Ascending aorta (tissue), 2 donors: ENCODE results near the gene CHD5. TPM values are rescaled to one million over a fixed set of nuclear protein-coding genes. Genes with fewer than 3 reads are reported as not detected.

ENCODE experiments used
- DNase-seq, 2 donors: peaks; one replicate each; pipeline ENCODE4 v3.0.0-alpha.2; 2019; ENCODE audit warnings: low spot score in 2 of 2
- H3K27ac ChIP-seq, 2 donors: fragments of 200-600 bp; sonication (generic); one replicate each; pipeline ENCODE4 v1.5.1; 2016 to 2017; ENCODE audit warnings: mild to moderate bottlenecking in 1 of 2
- H3K27me3 ChIP-seq: fragments of 200-600 bp; sonication (generic); one replicate; pipeline ENCODE4 v1.5.1; 2017
- H3K36me3 ChIP-seq, 2 donors: fragments of 200-600 bp; sonication (generic); one replicate each; pipeline ENCODE4 v1.5.1; 2016
- H3K4me1 ChIP-seq, 2 donors: fragments of 200-600 bp; sonication (generic); one replicate each; pipeline ENCODE4 v1.5.1; 2016 to 2017; ENCODE audit warnings: mild to moderate bottlenecking in 1 of 2
- H3K4me3 ChIP-seq, 2 donors: fragments of 200-600 bp; sonication (generic); one replicate each; pipeline ENCODE4 v1.5.1; 2016 to 2017; ENCODE audit warnings: mild to moderate bottlenecking in 1 of 2
- H3K9me3 ChIP-seq, 2 donors: fragments of 200-600 bp; sonication (generic); one replicate each; pipeline ENCODE4 v1.5.1; 2016
- intact Hi-C: fragments of 100-400 bp; cut with DNase I; formaldehyde crosslinking; loops from one replicate; pipeline ENCODE4 v1.15.1; 2023
- total RNA-seq: library from RNA; depleted of rRNA; stranded (reverse); fragments of >200 nt; gene quantifications from one replicate; pipeline ENCODE4 v1.1.0, GENCODE V29; 2016
- TF ChIP-seq, protein P1 (sequence below), 3 experiments: fragments of 200-600 bp in 2 of 3; fragments of 450-650 bp in 1 of 3; sonication (generic) in 2 of 3; IDR thresholded peaks; one replicate each; pipeline ENCODE4 v1.5.1; 2016 to 2019; ENCODE audit warnings: antibody characterized with exemption in 3 of 3, mild to moderate bottlenecking in 1 of 3, moderate library complexity in 1 of 3

CHD5 gene
- total RNA-seq, 1 donor from 2014 or later: 4.0 TPM

DNA sequence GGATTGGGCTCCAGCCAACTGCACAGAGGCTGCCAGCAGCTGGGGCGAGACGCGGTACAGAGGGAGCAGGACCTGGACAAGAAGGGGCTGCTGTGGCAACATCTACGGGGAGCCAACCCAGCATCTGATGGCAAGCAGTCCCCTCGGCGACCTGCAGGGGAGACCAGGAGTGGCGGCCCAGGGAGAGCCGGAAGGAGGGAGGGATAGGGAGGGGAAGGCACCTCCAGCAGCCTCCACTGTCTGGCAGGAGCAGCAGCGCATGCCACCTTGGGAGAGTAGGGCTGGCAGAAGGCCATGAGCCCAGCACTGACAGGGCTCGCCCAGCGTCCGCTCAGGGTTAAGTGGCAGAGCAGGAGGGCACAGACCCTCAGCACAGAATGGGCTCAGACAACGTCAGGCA lies 17.3 kb downstream of the CHD5 start:
- Histone ChIP-seq H3K9me3 (no peaks in the 10 kb centered on the region), H3K27me3 (no peaks in the 10 kb centered on the region), H3K4me1 (no peaks in the 10 kb centered on the region), H3K36me3 (no peaks in the 10 kb centered on the region), H3K27ac (no peak overlapping the region), H3K4me3 (no peak overlapping the region)
- intact Hi-C loops: no loop called here
- no peak for DNase-seq
- TF ChIP-seq, protein P1, sequence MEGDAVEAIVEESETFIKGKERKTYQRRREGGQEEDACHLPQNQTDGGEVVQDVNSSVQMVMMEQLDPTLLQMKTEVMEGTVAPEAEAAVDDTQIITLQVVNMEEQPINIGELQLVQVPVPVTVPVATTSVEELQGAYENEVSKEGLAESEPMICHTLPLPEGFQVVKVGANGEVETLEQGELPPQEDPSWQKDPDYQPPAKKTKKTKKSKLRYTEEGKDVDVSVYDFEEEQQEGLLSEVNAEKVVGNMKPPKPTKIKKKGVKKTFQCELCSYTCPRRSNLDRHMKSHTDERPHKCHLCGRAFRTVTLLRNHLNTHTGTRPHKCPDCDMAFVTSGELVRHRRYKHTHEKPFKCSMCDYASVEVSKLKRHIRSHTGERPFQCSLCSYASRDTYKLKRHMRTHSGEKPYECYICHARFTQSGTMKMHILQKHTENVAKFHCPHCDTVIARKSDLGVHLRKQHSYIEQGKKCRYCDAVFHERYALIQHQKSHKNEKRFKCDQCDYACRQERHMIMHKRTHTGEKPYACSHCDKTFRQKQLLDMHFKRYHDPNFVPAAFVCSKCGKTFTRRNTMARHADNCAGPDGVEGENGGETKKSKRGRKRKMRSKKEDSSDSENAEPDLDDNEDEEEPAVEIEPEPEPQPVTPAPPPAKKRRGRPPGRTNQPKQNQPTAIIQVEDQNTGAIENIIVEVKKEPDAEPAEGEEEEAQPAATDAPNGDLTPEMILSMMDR (IDR thresholded peaks at IDR 0.05): no peak

- no peak overlapping the region for H3K4me3 ChIP-seq
Observed at GRCh38 chr1:6162341-6162740, 17.8 kb downstream of the CHD5 start.

GRCh38 chr1:6158181-6158580 lies 21.9 kb downstream of the CHD5 start:
- DNase-seq: no peak
- no peaks in the 10 kb centered on the region for H3K9me3 ChIP-seq
- no peak overlapping the region for H3K27ac ChIP-seq
- no peak overlapping the region for H3K4me3 ChIP-seq
- no peaks in the 10 kb centered on the region for H3K36me3 ChIP-seq
- no peaks in the 10 kb centered on the region for H3K4me1 ChIP-seq
- intact Hi-C loops: no loop called here
- TF ChIP-seq, protein P1 (IDR thresholded peaks at IDR 0.05): no peak
- no peaks in the 10 kb centered on the region for H3K27me3 ChIP-seq

More at GRCh38 chr1:6162341-6162740, 17.8 kb downstream of the CHD5 start:
- intact Hi-C loops: no loop called here
- Histone ChIP-seq H3K36me3 (no peaks in the 10 kb centered on the region), H3K27ac (no peak overlapping the region), H3K4me1 (no peaks in the 10 kb centered on the region), H3K9me3 (no peaks in the 10 kb centered on the region), H3K27me3 (no peaks in the 10 kb centered on the region)
- TF ChIP-seq, protein P1 (IDR thresholded peaks at IDR 0.05): no peak
- no peak for DNase-seq

GRCh38 chr1:6157528-6158174 lies 22.5 kb downstream of the CHD5 start:
- Histone ChIP-seq H3K4me3 (no peak overlapping the region), H3K27ac (no peak overlapping the region), H3K36me3 (no peaks in the 10 kb centered on the region), H3K27me3 (no peaks in the 10 kb centered on the region), H3K4me1 (no peaks in the 10 kb centered on the region), H3K9me3 (no peaks in the 10 kb centered on the region)
- intact Hi-C loops: no loop called here
- TF ChIP-seq, protein P1 (IDR thresholded peaks at IDR 0.05): no peak
- no peak for DNase-seq

DNA sequence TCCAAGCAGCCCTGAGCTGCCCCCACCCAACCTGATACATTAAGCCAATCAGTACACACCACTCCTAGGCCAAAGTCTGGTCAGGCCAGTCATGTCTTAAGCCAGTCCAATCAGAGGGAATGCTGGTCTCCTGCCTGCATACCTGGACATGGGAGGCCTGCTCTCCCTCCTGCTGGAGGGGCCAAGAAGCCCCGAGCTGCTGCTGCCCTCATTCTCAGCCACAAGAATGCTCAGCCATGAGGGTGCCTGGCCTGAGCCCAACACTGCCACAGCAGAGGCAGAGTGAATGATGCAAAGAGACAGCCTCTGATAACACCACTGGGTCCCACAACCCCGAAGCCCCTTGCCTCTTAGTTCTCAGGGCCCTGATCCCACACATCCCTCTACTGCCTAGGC lies 23.0 kb downstream of the CHD5 start:
- Histone ChIP-seq H3K9me3 (no peaks in the 10 kb centered on the region), H3K4me1 (no peaks in the 10 kb centered on the region), H3K27ac (no peak overlapping the region), H3K4me3 (no peak overlapping the region), H3K27me3 (no peaks in the 10 kb centered on the region), H3K36me3 (no peaks in the 10 kb centered on the region)
- intact Hi-C loops: no loop called here
- DNase-seq: no peak
- TF ChIP-seq, protein P1 (IDR thresholded peaks at IDR 0.05): no peak
